ENCODE measurements around the gene VDR.

GRCh38 chr12:47807338-47807737 lies 97.5 kb downstream of the VDR start:
- TF ChIP-seq POLR2A (IDR thresholded peaks at IDR 0.05; ENCODE audit: low read depth, low read length): no peak
- TF ChIP-seq POLR2AphosphoS5 (IDR thresholded peaks at IDR 0.05; ENCODE audit: low read depth, low read length): no peak
- no peak for TF ChIP-seq TAF1 (IDR thresholded peaks at IDR 0.05; ENCODE audit: low read depth, low read length)
- no peak for TF ChIP-seq SPI1 (IDR thresholded peaks at IDR 0.05; ENCODE audit: low read depth, low read length)
- TF ChIP-seq PAX5 (IDR thresholded peaks at IDR 0.05; ENCODE audit: insufficient read depth, low read length, severe bottlenecking): no peak
